Endodermal cell (in vitro differentiated cells): Measurements from ENCODE around the gene SBNO2. TPM values are rescaled to one million over a fixed set of nuclear protein-coding genes. Genes with fewer than 3 reads are reported as not detected.
A peak's percentile ranks its signal among the peaks of the same experiment; 100 is the strongest.

ENCODE experiments used
- DNase-seq: peaks from one replicate; pipeline ENCODE4 v3.0.0-alpha.2; 2017
- H3K27ac ChIP-seq: 2 replicates; pipeline ENCODE4 v1.5.1; 2013; ENCODE audit warnings: mild to moderate bottlenecking, low read depth, low read length, moderate library complexity
- H3K27me3 ChIP-seq: 2 replicates; pipeline ENCODE4 v1.6.1; 2013; ENCODE audit warnings: mild to moderate bottlenecking, low read length, moderate library complexity; ENCODE audit not compliant: insufficient read depth, control insufficient read depth, poor library complexity, severe bottlenecking
- H3K36me3 ChIP-seq: 2 replicates; pipeline ENCODE4 v1.7.0; 2013; ENCODE audit warnings: mild to moderate bottlenecking, low read length, moderate library complexity; ENCODE audit not compliant: control insufficient read depth, insufficient read depth
- H3K4me1 ChIP-seq: one replicate; pipeline ENCODE4 v1.7.0; 2013; ENCODE audit warnings: low read length; ENCODE audit not compliant: control insufficient read depth, insufficient read depth
- H3K4me3 ChIP-seq: 2 replicates; pipeline ENCODE4 v1.5.1; 2013; ENCODE audit warnings: mild to moderate bottlenecking, low read length, moderate library complexity
- H3K9ac ChIP-seq: 2 replicates; pipeline ENCODE4 v1.6.1; 2013; ENCODE audit warnings: mild to moderate bottlenecking, low read length, moderate library complexity; ENCODE audit not compliant: poor library complexity, severe bottlenecking; ENCODE audit errors: extremely low read depth
- H3K9me3 ChIP-seq: 2 replicates; pipeline ENCODE4 v1.6.1; 2013; ENCODE audit warnings: mild to moderate bottlenecking, low read length, moderate library complexity; ENCODE audit not compliant: control insufficient read depth
- H3K27ac Mint-ChIP-seq: 2 replicates; pipeline ENCODE4 v1.8.0; 2020; ENCODE audit warnings: mixed read lengths
- H3K27me3 Mint-ChIP-seq: 2 replicates; pipeline ENCODE4 v1.8.0; 2021; ENCODE audit warnings: mild to moderate bottlenecking, mixed read lengths; ENCODE audit not compliant: insufficient read depth
- H3K36me3 Mint-ChIP-seq: 2 replicates; pipeline ENCODE4 v1.8.0; 2020; ENCODE audit warnings: low read depth, mixed read lengths
- H3K4me1 Mint-ChIP-seq: 2 replicates; pipeline ENCODE4 v1.8.0; 2020; ENCODE audit warnings: mixed read lengths
- H3K4me3 Mint-ChIP-seq: 2 replicates; pipeline ENCODE4 v1.8.0; 2020; ENCODE audit warnings: mild to moderate bottlenecking, moderate library complexity, mixed read lengths
- H3K9me3 Mint-ChIP-seq: 2 replicates; pipeline ENCODE4 v1.8.0; 2020; ENCODE audit warnings: mild to moderate bottlenecking, mixed read lengths
- CTCF ChIP-seq: fragments of 200-600 bp; sonication (generic); conservative IDR thresholded peaks from 2 replicates; pipeline ENCODE4 v1.5.0; 2021; ENCODE audit warnings: antibody characterized with exemption, mild to moderate bottlenecking
- WGBS, 2 experiments: methylation state at CpG; one replicate each; pipeline versions ENCODE4 v1.1.5 to v1.1.7; 2013; ENCODE audit warnings: missing lambda C conversion rate in 2 of 2, mixed read lengths in 1 of 2; ENCODE audit not compliant: insufficient coverage in 1 of 2, insufficient read length in 1 of 2; 5-methylcytosine and 5-hydroxymethylcytosine counted together
- total RNA-seq, 2 donors: library from RNA; stranded (reverse); fragmentation: NEBNext Ultra II Directional in 1 of 2; extraction: Animal tissue kit (Norgen Biotek cat#: 25700) in 1 of 2; gene quantifications; 2 replicates in 1 of 2; 3 replicates in 1 of 2; pipeline ENCODE4 v1.2.1, GENCODE V29; 2021

SBNO2 gene
- total RNA-seq, 2 donors from 2014 or later: 43.3 to 50.4 TPM

GRCh38 chr19:1169411-1169791, 4.7 kb downstream of the SBNO2 start:
- peaks cover 5% of the 10 kb centered on the region for H3K4me1 ChIP-seq
- no peak overlapping the region for H3K4me3 Mint-ChIP-seq
- no peak for DNase-seq
- H3K27me3 Mint-ChIP-seq: no peaks in the 10 kb centered on the region
- no peaks in the 10 kb centered on the region for H3K36me3 ChIP-seq
- H3K27ac Mint-ChIP-seq: no peak overlapping the region
- H3K27me3 ChIP-seq: no peaks in the 10 kb centered on the region
- peak overlapping the region; percentile 32 for H3K27ac ChIP-seq
- no peak for TF ChIP-seq CTCF
- no peaks in the 10 kb centered on the region for H3K9me3 ChIP-seq
- H3K9ac ChIP-seq: no peak overlapping the region
- H3K9me3 Mint-ChIP-seq: no peaks in the 10 kb centered on the region
- peaks cover 21% of the 10 kb centered on the region for H3K4me1 Mint-ChIP-seq
- H3K36me3 Mint-ChIP-seq: peaks cover 5% of the 10 kb centered on the region
- H3K4me3 ChIP-seq: no peak overlapping the region
- WGBS, 2 experiments: 92 to 97% methylated on average over 6 to 10 of the region's 10 CpGs

GRCh38 chr19:1168572-1169410, 5.3 kb downstream of the SBNO2 start:
- H3K36me3 Mint-ChIP-seq: peaks cover 5% of the 10 kb centered on the region

More at GRCh38 chr19:1168572-1169410, 5.3 kb downstream of the SBNO2 start:
- H3K4me1 Mint-ChIP-seq: peaks cover 21% of the 10 kb centered on the region
- WGBS, 2 experiments: 91 to 93% methylated on average over 28 to 50 of the region's 50 CpGs
- Histone ChIP-seq H3K27me3 (no peaks in the 10 kb centered on the region), H3K9ac (no peak overlapping the region), H3K36me3 (no peaks in the 10 kb centered on the region), H3K9me3 (no peaks in the 10 kb centered on the region), H3K4me1 (peaks cover 5% of the 10 kb centered on the region), H3K4me3 (no peak overlapping the region), H3K27ac (peak overlapping the region; percentile 32)
- H3K9me3 Mint-ChIP-seq: no peaks in the 10 kb centered on the region
- no peak overlapping the region for H3K4me3 Mint-ChIP-seq
- DNase-seq: no peak
- no peaks in the 10 kb centered on the region for H3K27me3 Mint-ChIP-seq
- H3K27ac Mint-ChIP-seq: peak overlapping the region; percentile 79
- TF ChIP-seq CTCF: no peak
